Ishikawa (cell line): ENCODE data around the gene IP6K1.

Source experiments
- CEBPB ChIP-seq: IDR thresholded peaks from 2 replicates; pipeline ENCODE4 v1.6.1; 2012
- CREB1 ChIP-seq: IDR thresholded peaks from 2 replicates; pipeline ENCODE4 v1.6.1; 2012; ENCODE audit warnings: low read depth
- EGR1 ChIP-seq: IDR thresholded peaks from 2 replicates; pipeline ENCODE4 v1.6.1; 2012
- EP300 ChIP-seq: IDR thresholded peaks from 2 replicates; pipeline ENCODE4 v1.6.1; 2012; ENCODE audit warnings: borderline replicate concordance
- FOXM1 ChIP-seq: IDR thresholded peaks from 2 replicates; pipeline ENCODE4 v1.6.1; 2012; ENCODE audit warnings: low read depth, borderline replicate concordance
- MAX ChIP-seq: IDR thresholded peaks from 2 replicates; pipeline ENCODE4 v1.6.1; 2012
- NFIC ChIP-seq: IDR thresholded peaks from 2 replicates; pipeline ENCODE4 v1.6.1; 2012
- RAD21 ChIP-seq: IDR thresholded peaks from 2 replicates; pipeline ENCODE4 v1.6.1; 2012; ENCODE audit warnings: low read depth
- REST ChIP-seq: IDR thresholded peaks from 2 replicates; pipeline ENCODE4 v1.6.1; 2012; ENCODE audit warnings: low read depth, mild to moderate bottlenecking
- TEAD4 ChIP-seq: IDR thresholded peaks from 2 replicates; pipeline ENCODE4 v1.6.1; 2012
- USF1 ChIP-seq: IDR thresholded peaks from 2 replicates; pipeline ENCODE4 v1.6.1; 2012
- YY1 ChIP-seq: IDR thresholded peaks from 2 replicates; pipeline ENCODE4 v1.6.1; 2012; ENCODE audit warnings: low read depth
- ZBTB7A ChIP-seq: IDR thresholded peaks from 2 replicates; pipeline ENCODE4 v1.6.1; 2012; ENCODE audit warnings: low read depth

GRCh38 chr3:49700453-49701128 lies 85.8 kb downstream of the IP6K1 start:
- no peak for TF ChIP-seq REST
- no peak for TF ChIP-seq YY1
- no peak for TF ChIP-seq CREB1
- TF ChIP-seq RAD21: no peak
- TF ChIP-seq FOXM1: no peak
- TF ChIP-seq EP300: no peak
- no peak for TF ChIP-seq EGR1
- TF ChIP-seq NFIC: no peak
- TF ChIP-seq USF1: no peak
- TF ChIP-seq CEBPB: no peak
- TF ChIP-seq MAX: no peak
- no peak for TF ChIP-seq ZBTB7A
- TF ChIP-seq TEAD4: no peak
